ENCODE data around the gene IL6R.

- TF ChIP-seq EZH2 (optimal IDR thresholded peaks at IDR 0.05; ENCODE audit: low read depth, low read length) (no peak), CTCF (IDR thresholded peaks at IDR 0.05; ENCODE audit: low read length) (no peak)
Measured at GRCh38 chr1:154403983-154404382, 1.2 kb upstream of the IL6R start.

Measured in MM.1S (cell line).